Measurements from ENCODE around the gene GSTCD.
A peak's percentile ranks its signal among the peaks of the same experiment; 100 is the strongest.
"Not testable (repeated sequence)": the region's sequence is repeated elsewhere in the genome, so short reads cannot be mapped to it uniquely, and the experiment has no call there.

Gene GSTCD

GRCh38 chr4:105686571-105686970 lies 22.0 kb upstream of the GSTCD start:
- Histone ChIP-seq H3K36me3 (ENCODE audit: control insufficient read depth, insufficient read depth, low read length) (peaks cover 7% of the 10 kb centered on the region), H3K4me3 (replicated peaks; ENCODE audit: low read depth, low read length) (no peak overlapping the region), H3K27me3 (replicated peaks; ENCODE audit: control insufficient read depth, insufficient read depth, low read length) (no peaks in the 10 kb centered on the region)
- no peak for DNase-seq (ENCODE audit: extremely low read depth, insufficient read length)
- TF ChIP-seq CTCF (IDR thresholded peaks at IDR 0.05; ENCODE audit: insufficient read depth, low read length, poor library complexity, severe bottlenecking), result no peak

GRCh38 chr4:105694812-105695211 lies 13.8 kb upstream of the GSTCD start:
- H3K36me3 ChIP-seq (ENCODE audit: control insufficient read depth, insufficient read depth, low read length); DNase-seq (ENCODE audit: extremely low read depth, insufficient read length); H3K4me3 ChIP-seq (replicated peaks; ENCODE audit: low read depth, low read length); H3K27me3 ChIP-seq (replicated peaks; ENCODE audit: control insufficient read depth, insufficient read depth, low read length): not testable (repeated sequence)

DNA sequence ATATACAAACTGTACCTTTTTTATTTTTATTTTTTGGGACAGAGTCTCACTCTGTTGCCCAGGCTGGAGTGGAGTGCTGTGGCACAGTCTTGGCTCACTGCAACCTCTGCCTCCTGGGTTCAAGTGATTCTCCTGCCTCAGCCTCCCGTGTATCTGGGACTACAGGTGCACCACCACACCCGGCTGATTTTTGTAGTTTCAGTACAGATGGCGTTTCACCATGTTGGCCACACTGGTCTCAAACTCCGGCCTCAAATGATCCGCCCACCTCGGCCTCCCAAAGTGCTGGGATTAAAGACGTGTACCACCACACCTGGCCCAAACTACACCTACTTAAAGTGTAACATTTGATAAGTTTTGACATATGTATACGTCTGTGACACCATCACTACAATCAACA lies 12.8 kb upstream of the GSTCD start:
- H3K36me3 ChIP-seq (ENCODE audit: control insufficient read depth, insufficient read depth, low read length); H3K4me3 ChIP-seq (replicated peaks; ENCODE audit: low read depth, low read length); H3K27me3 ChIP-seq (replicated peaks; ENCODE audit: control insufficient read depth, insufficient read depth, low read length); DNase-seq (ENCODE audit: extremely low read depth, insufficient read length): not testable (repeated sequence)

GRCh38 chr4:105698607-105699006 lies 10.0 kb upstream of the GSTCD start:
- no peak for TF ChIP-seq CTCF (IDR thresholded peaks at IDR 0.05; ENCODE audit: insufficient read depth, low read length, poor library complexity, severe bottlenecking)
- no peaks in the 10 kb centered on the region for H3K27me3 ChIP-seq (replicated peaks; ENCODE audit: control insufficient read depth, insufficient read depth, low read length)
- DNase-seq (ENCODE audit: extremely low read depth, insufficient read length), result no peak
- H3K36me3 ChIP-seq (ENCODE audit: control insufficient read depth, insufficient read depth, low read length), result peaks cover 4% of the 10 kb centered on the region
- H3K4me3 ChIP-seq (replicated peaks; ENCODE audit: low read depth, low read length), result no peak overlapping the region

DNA sequence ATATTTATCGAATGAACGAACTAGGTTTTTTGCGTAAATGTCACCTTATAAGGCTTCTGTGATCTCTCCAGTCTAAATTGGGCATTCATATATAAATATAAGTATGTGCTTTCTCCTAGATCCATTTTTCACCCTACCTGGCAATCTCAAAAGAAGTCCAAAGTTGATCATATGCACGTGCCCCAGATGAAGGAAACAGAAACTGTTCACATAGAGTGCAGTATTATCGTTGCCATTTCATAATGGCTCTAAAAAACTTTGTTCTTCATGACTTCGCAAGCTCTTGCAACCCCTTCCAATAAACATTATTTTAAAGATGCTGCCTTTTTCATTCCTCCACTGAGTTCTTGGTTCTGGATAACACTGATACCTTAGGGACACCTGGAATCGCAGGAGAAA lies 803 bp upstream of the GSTCD start:
- TF ChIP-seq CTCF (IDR thresholded peaks at IDR 0.05; ENCODE audit: insufficient read depth, low read length, poor library complexity, severe bottlenecking), result no peak

DNA sequence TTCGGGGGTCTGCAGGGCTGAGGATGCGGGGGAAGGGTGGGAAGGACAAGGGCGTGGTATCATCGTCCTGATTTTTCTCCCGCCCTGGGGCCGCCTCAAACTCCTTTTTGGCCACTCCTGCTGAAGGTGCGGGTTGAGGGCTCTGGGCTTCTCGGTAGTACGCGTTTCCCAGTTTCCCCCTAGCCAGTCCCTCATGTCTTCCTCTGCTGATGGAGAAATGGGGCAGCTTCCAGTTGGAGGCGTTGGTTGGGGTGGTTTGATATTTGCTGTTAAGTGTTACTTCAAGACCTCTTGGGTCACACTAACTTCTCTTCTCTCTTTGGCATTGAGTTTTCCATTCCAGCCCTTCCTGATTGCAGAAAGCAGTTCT lies 482 bp downstream of the GSTCD start:
- DNase-seq (ENCODE audit: extremely low read depth, insufficient read length), result no peak
- no peak for TF ChIP-seq CTCF (IDR thresholded peaks at IDR 0.05; ENCODE audit: insufficient read depth, low read length, poor library complexity, severe bottlenecking)
- Histone ChIP-seq H3K4me3 (replicated peaks; ENCODE audit: low read depth, low read length) (peak overlapping the region; percentile 85), H3K36me3 (ENCODE audit: control insufficient read depth, insufficient read depth, low read length) (no peaks in the 10 kb centered on the region), H3K27me3 (replicated peaks; ENCODE audit: control insufficient read depth, insufficient read depth, low read length) (no peaks in the 10 kb centered on the region)

More for the DNA sequence above, 803 bp upstream of the GSTCD start:
- Histone ChIP-seq H3K27me3 (replicated peaks; ENCODE audit: control insufficient read depth, insufficient read depth, low read length) (no peaks in the 10 kb centered on the region), H3K4me3 (replicated peaks; ENCODE audit: low read depth, low read length) (peak overlapping the region; percentile 85), H3K36me3 (ENCODE audit: control insufficient read depth, insufficient read depth, low read length) (no peaks in the 10 kb centered on the region)
- no peak for DNase-seq (ENCODE audit: extremely low read depth, insufficient read length)

DNA sequence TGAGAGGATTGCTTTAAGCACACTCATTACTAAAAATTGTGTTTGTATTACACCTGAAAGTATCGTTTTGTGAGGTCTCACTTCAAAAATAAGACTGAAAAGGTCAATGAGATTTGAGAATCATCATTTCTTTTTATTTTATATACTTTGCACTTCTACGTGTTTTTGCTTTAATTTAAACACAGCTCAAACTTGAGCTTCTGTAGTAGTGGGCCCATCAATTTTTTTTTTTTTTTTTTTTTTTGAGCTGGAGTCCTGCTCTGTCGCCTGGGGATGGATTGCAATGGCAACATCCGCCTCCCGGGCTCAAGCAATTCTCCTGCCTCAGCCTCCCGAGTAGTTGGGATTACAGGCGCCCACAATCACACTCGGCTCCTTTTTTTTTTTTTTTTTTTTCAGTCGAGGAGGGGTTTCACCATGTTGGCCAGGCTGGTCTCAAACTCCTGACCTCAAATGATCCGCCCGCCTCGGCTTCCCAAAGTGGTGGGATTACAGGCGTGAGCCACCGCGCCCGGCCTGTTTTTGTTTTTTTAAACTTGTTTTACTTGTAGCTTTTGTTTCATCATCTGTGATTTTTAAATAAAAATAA lies 1.5 kb downstream of the GSTCD start:
- Histone ChIP-seq H3K36me3 (ENCODE audit: control insufficient read depth, insufficient read depth, low read length) (no peaks in the 10 kb centered on the region), H3K27me3 (replicated peaks; ENCODE audit: control insufficient read depth, insufficient read depth, low read length) (no peaks in the 10 kb centered on the region), H3K4me3 (replicated peaks; ENCODE audit: low read depth, low read length) (peak overlapping the region; percentile 85; the same call in 1 of the 2 replicates)
- DNase-seq (ENCODE audit: extremely low read depth, insufficient read length), result no peak
- TF ChIP-seq CTCF (IDR thresholded peaks at IDR 0.05; ENCODE audit: insufficient read depth, low read length, poor library complexity, severe bottlenecking), result no peak

Measured in GM06990 (cell line).